ENCODE data around the gene FGGY. TPM values are rescaled to one million over a fixed set of nuclear protein-coding genes. Genes with fewer than 3 reads are reported as not detected.

FGGY gene
- total RNA-seq, 2 donors from 2014 or later: 14.1 to 14.8 TPM

- no peaks in the 10 kb centered on the region for H3K27me3 Mint-ChIP-seq (ENCODE audit: insufficient read depth)
- H3K4me1 Mint-ChIP-seq: peaks cover 38% of the 10 kb centered on the region
- Histone ChIP-seq H3K36me3 (ENCODE audit: control insufficient read depth, insufficient read depth, low read length) (no peaks in the 10 kb centered on the region), H3K9ac (ENCODE audit: extremely low read depth, low read length, poor library complexity, severe bottlenecking) (no peak overlapping the region), H3K27me3 (ENCODE audit: control insufficient read depth, insufficient read depth, low read length, poor library complexity, severe bottlenecking) (no peaks in the 10 kb centered on the region), H3K9me3 (ENCODE audit: control insufficient read depth, low read length) (peaks cover 9% of the 10 kb centered on the region), H3K4me1 (ENCODE audit: control insufficient read depth, insufficient read depth, low read length) (peaks cover 2% of the 10 kb centered on the region), H3K4me3 (ENCODE audit: low read length) (no peak overlapping the region), H3K27ac (ENCODE audit: low read depth, low read length) (no peak overlapping the region)
- TF ChIP-seq CTCF (conservative IDR thresholded peaks at IDR 0.05): no peak
- 93 to 95% methylated on average over 2 to 4 of the region's 5 CpGs for WGBS, 2 experiments (ENCODE audit: insufficient coverage in 1 of 2, insufficient read length in 1 of 2)
- DNase-seq: no peak
- no peak overlapping the region for H3K4me3 Mint-ChIP-seq
- no peak overlapping the region for H3K27ac Mint-ChIP-seq
- peaks cover 6% of the 10 kb centered on the region for H3K9me3 Mint-ChIP-seq
- H3K36me3 Mint-ChIP-seq (ENCODE audit: low read depth): no peaks in the 10 kb centered on the region
Measured at GRCh38 chr1:59549066-59549837, 252.4 kb downstream of the FGGY start.

- Mint-ChIP-seq H3K36me3 (ENCODE audit: low read depth) (no peaks in the 10 kb centered on the region), H3K9me3 (peaks cover 6% of the 10 kb centered on the region), H3K4me1 (peaks cover 38% of the 10 kb centered on the region), H3K27me3 (ENCODE audit: insufficient read depth) (no peaks in the 10 kb centered on the region), H3K27ac (no peak overlapping the region), H3K4me3 (no peak overlapping the region)
- WGBS, 2 experiments (ENCODE audit: insufficient coverage in 1 of 2, insufficient read length in 1 of 2): 88 to 100% methylated on average over 1 to 3 of the region's 3 CpGs
- no peak overlapping the region for H3K9ac ChIP-seq (ENCODE audit: extremely low read depth, low read length, poor library complexity, severe bottlenecking)
- H3K27ac ChIP-seq (ENCODE audit: low read depth, low read length): no peak overlapping the region
- TF ChIP-seq CTCF (conservative IDR thresholded peaks at IDR 0.05): no peak
- H3K9me3 ChIP-seq (ENCODE audit: control insufficient read depth, low read length): peaks cover 9% of the 10 kb centered on the region
- H3K4me3 ChIP-seq (ENCODE audit: low read length): no peak overlapping the region
- H3K36me3 ChIP-seq (ENCODE audit: control insufficient read depth, insufficient read depth, low read length): no peaks in the 10 kb centered on the region
- no peak for DNase-seq
- H3K27me3 ChIP-seq (ENCODE audit: control insufficient read depth, insufficient read depth, low read length, poor library complexity, severe bottlenecking): no peaks in the 10 kb centered on the region
- H3K4me1 ChIP-seq (ENCODE audit: control insufficient read depth, insufficient read depth, low read length): peaks cover 5% of the 10 kb centered on the region
Measured at GRCh38 chr1:59549903-59550302, 253.0 kb downstream of the FGGY start.

- Histone ChIP-seq H3K27ac (ENCODE audit: low read depth, low read length) (no peak overlapping the region), H3K4me1 (ENCODE audit: control insufficient read depth, insufficient read depth, low read length) (peaks cover 5% of the 10 kb centered on the region), H3K27me3 (ENCODE audit: control insufficient read depth, insufficient read depth, low read length, poor library complexity, severe bottlenecking) (no peaks in the 10 kb centered on the region), H3K4me3 (ENCODE audit: low read length) (no peak overlapping the region), H3K9ac (ENCODE audit: extremely low read depth, low read length, poor library complexity, severe bottlenecking) (no peak overlapping the region), H3K36me3 (ENCODE audit: control insufficient read depth, insufficient read depth, low read length) (no peaks in the 10 kb centered on the region), H3K9me3 (ENCODE audit: control insufficient read depth, low read length) (peaks cover 13% of the 10 kb centered on the region)
- peaks cover 10% of the 10 kb centered on the region for H3K9me3 Mint-ChIP-seq
- peaks cover 44% of the 10 kb centered on the region for H3K4me1 Mint-ChIP-seq
- WGBS, 2 experiments (ENCODE audit: insufficient coverage in 1 of 2, insufficient read length in 1 of 2): 93 to 100% methylated on average over 1 to 3 of the region's 3 CpGs
- DNase-seq: no peak
- H3K27ac Mint-ChIP-seq: no peak overlapping the region
- H3K4me3 Mint-ChIP-seq: no peak overlapping the region
- peaks cover 7% of the 10 kb centered on the region for H3K36me3 Mint-ChIP-seq (ENCODE audit: low read depth)
- TF ChIP-seq CTCF (conservative IDR thresholded peaks at IDR 0.05): peak; percentile 41
- H3K27me3 Mint-ChIP-seq (ENCODE audit: insufficient read depth): no peaks in the 10 kb centered on the region
Measured at GRCh38 chr1:59552007-59552406, 255.1 kb downstream of the FGGY start.

All from endodermal cell (in vitro differentiated cells).